HCT116 (cell line): Measurements from ENCODE around the gene C1orf50. TPM values are rescaled to one million over a fixed set of nuclear protein-coding genes. Genes with fewer than 3 reads are reported as not detected.

Experiments used
- ATAC-seq: fragments of 200-7000 bp; cut with Tn5 transposase; 2 replicates; pipeline ENCODE4 v1.9.1; 2020; ENCODE audit warnings: mild to moderate bottlenecking, moderate library complexity
- BruUV-seq: library from RNA; stranded (reverse); fragments of 400-500 nt; replicated peaks from 2 replicates; lab custom pipeline; 2021; lab: Mats Ljungman, UMichigan
- CTCF ChIA-PET: fragments of 300-600 bp; sonication (Branson Sonifier 250); formaldehyde crosslinking; loops from one replicate; lab custom pipeline; 2021; ENCODE audit warnings: antibody characterized with exemption; lab: Charles Lee
- POLR2A ChIA-PET: fragments of 300-600, 350-600 bp; sonication (Branson Sonifier 250); formaldehyde crosslinking; loops from one replicate; lab custom pipeline; 2021; ENCODE audit warnings: antibody characterized with exemption; lab: Charles Lee
- RAD21 ChIA-PET, 2 experiments: fragments of 300-600 bp; sonication (Branson Sonifier 250); formaldehyde crosslinking; loops; one replicate each; lab custom pipeline; 2023; ENCODE audit warnings: low total read pairs in 2 of 2; ENCODE audit not compliant: uncharacterized antibody in 2 of 2, unreplicated experiment in 2 of 2, low non-redundant PET in 1 of 2; lab: Charles Lee
- DNase-seq: peaks from one replicate; pipeline ENCODE4 v3.0.0-alpha.2; 2010; ENCODE audit warnings: low read depth, low spot score
- H2AFZ ChIP-seq: fragments of 200-600 bp; shearing (Covaris generic), sonication (generic); 2 replicates; pipeline ENCODE4 v1.6.1; 2017; ENCODE audit warnings: low read depth, mixed run types, mixed read lengths, antibody characterized with exemption, low read length; ENCODE audit not compliant: poor library complexity, severe bottlenecking
- H3K27ac ChIP-seq: 2 replicates; pipeline ENCODE4 v1.5.1; 2012; ENCODE audit warnings: low read depth, low read length
- H3K27me3 ChIP-seq: fragments of 200-600 bp; sonication (generic); 2 replicates; pipeline ENCODE4 v1.6.1; 2016; ENCODE audit warnings: mixed run types, low read length, mixed read lengths; ENCODE audit not compliant: insufficient read depth
- H3K36me3 ChIP-seq, 2 experiments: fragments of 200-500 bp in 1 of 2; fragments of 200-600 bp in 1 of 2; sonication (Bioruptor generic) in 1 of 2; sonication (generic) in 1 of 2; 2 replicates each; pipeline versions ENCODE4 v1.5.1 to v1.6.1; 2014 to 2016; ENCODE audit warnings: low read length in 2 of 2, inconsistent platforms in 1 of 2, mixed read lengths in 1 of 2, mixed run types in 1 of 2; ENCODE audit not compliant: insufficient read depth in 2 of 2, control insufficient read depth in 1 of 2
- H3K4me1 ChIP-seq, 2 experiments: fragments of 200-600 bp in 1 of 2; sonication (generic) in 1 of 2; 2 replicates each; pipeline versions ENCODE4 v1.5.1 to v1.6.1; 2012 to 2017; ENCODE audit warnings: low read length in 2 of 2, inconsistent platforms in 1 of 2, mild to moderate bottlenecking in 1 of 2, mixed read lengths in 1 of 2, mixed run types in 1 of 2, moderate library complexity in 1 of 2; ENCODE audit not compliant: insufficient read depth in 2 of 2, control insufficient read depth in 1 of 2
- H3K4me2 ChIP-seq: fragments of 200-600 bp; sonication (generic); 2 replicates; pipeline ENCODE4 v1.6.1; 2017; ENCODE audit warnings: mixed run types, low read length, mixed read lengths
- H3K4me3 ChIP-seq, 2 experiments: fragments of 200-600 bp in 1 of 2; sonication (generic) in 1 of 2; replicated peaks in 1 of 2; 2 replicates each; pipeline ENCODE4 v1.5.1; 2011 to 2016; ENCODE audit warnings: low read length in 2 of 2, control low read depth in 1 of 2, low read depth in 1 of 2, mild to moderate bottlenecking in 1 of 2, mixed read lengths in 1 of 2, mixed run types in 1 of 2
- H3K79me2 ChIP-seq: fragments of 200-600 bp; sonication (generic); 2 replicates; pipeline ENCODE4 v1.6.1; 2017; ENCODE audit warnings: mild to moderate bottlenecking, mixed run types, low read length, moderate library complexity, mixed read lengths; ENCODE audit not compliant: insufficient read depth
- H3K9ac ChIP-seq: fragments of 200-600 bp; sonication (generic); 2 replicates; pipeline ENCODE4 v1.6.1; 2016; ENCODE audit warnings: low read length, mixed read lengths
- H3K9me2 ChIP-seq: fragments of 200-600 bp; sonication (generic), shearing (Covaris generic); 2 replicates; pipeline ENCODE4 v1.6.1; 2017; ENCODE audit warnings: mixed run types, mild to moderate bottlenecking, moderate library complexity; ENCODE audit not compliant: insufficient read depth
- H3K9me3 ChIP-seq, 2 experiments: fragments of 200-500 bp in 1 of 2; fragments of 200-600 bp in 1 of 2; sonication (Bioruptor generic) in 1 of 2; sonication (generic) in 1 of 2; 2 replicates each; pipeline ENCODE4 v1.6.1; 2014 to 2017; ENCODE audit warnings: low read length in 2 of 2, mixed read lengths in 2 of 2, inconsistent platforms in 1 of 2, low read depth in 1 of 2, mild to moderate bottlenecking in 1 of 2, mixed run types in 1 of 2, moderate library complexity in 1 of 2; ENCODE audit not compliant: control insufficient read depth in 1 of 2, insufficient read depth in 1 of 2
- H4K20me1 ChIP-seq: fragments of 200-600 bp; sonication (generic), shearing (Covaris generic); 2 replicates; pipeline ENCODE4 v1.6.1; 2017; ENCODE audit warnings: mixed run types, mild to moderate bottlenecking, moderate library complexity; ENCODE audit not compliant: insufficient read depth
- CBX3 ChIP-seq: IDR thresholded peaks from 2 replicates; pipeline ENCODE4 v1.6.1; 2012; ENCODE audit warnings: low read depth
- CEBPB ChIP-seq: IDR thresholded peaks from 2 replicates; pipeline ENCODE4 v1.6.1; 2012; ENCODE audit warnings: low read depth
- EGR1 ChIP-seq: IDR thresholded peaks from 2 replicates; pipeline ENCODE4 v1.6.1; 2012; ENCODE audit warnings: low read depth
- ELF1 ChIP-seq: IDR thresholded peaks from 2 replicates; pipeline ENCODE4 v1.6.1; 2012; ENCODE audit warnings: low read depth, borderline replicate concordance
- EZH2 ChIP-seq: fragments of 200-600 bp; sonication (generic); IDR thresholded peaks from 2 replicates; pipeline ENCODE4 v1.6.1; 2017; ENCODE audit warnings: antibody characterized with exemption, mixed run types
- EZH2phosphoT487 ChIP-seq: fragments of 200-600 bp; IDR thresholded peaks from 2 replicates; pipeline ENCODE4 v1.6.1; 2018; ENCODE audit warnings: antibody characterized with exemption, borderline replicate concordance
- JUND ChIP-seq: IDR thresholded peaks from 2 replicates; pipeline ENCODE4 v1.6.1; 2012
- POLR2A ChIP-seq: IDR thresholded peaks from 2 replicates; pipeline ENCODE4 v1.7.0; 2011; ENCODE audit warnings: borderline replicate concordance; ENCODE audit not compliant: insufficient read depth, insufficient read length; ENCODE audit errors: extremely low read depth
- RAD21 ChIP-seq: IDR thresholded peaks from 2 replicates; pipeline ENCODE4 v1.6.1; 2012; ENCODE audit warnings: low read depth, mild to moderate bottlenecking
- TCF7L2 ChIP-seq: IDR thresholded peaks from 2 replicates; pipeline ENCODE4 v1.7.0; 2011; ENCODE audit warnings: borderline replicate concordance, inconsistent platforms; ENCODE audit not compliant: insufficient read depth, insufficient read length; ENCODE audit errors: extremely low read depth
- ZFX ChIP-seq: fragments of 450-650 bp; IDR thresholded peaks from 2 replicates; pipeline ENCODE4 v1.6.1; 2017
- ZNF274 ChIP-seq: fragments of 200-500 bp; sonication (Bioruptor generic); IDR thresholded peaks from 2 replicates; pipeline ENCODE4 v1.6.1; 2014; ENCODE audit warnings: mild to moderate bottlenecking, low read depth, low read length, inconsistent platforms
- intact Hi-C: fragments of 100-400 bp; cut with micrococcal nuclease; formaldehyde crosslinking; loops from 2 replicates; pipeline ENCODE4 v1.10.0; 2022
- total RNA-seq: library from RNA; stranded (reverse); gene quantifications from one replicate; pipeline ENCODE4 v1.2.1, GENCODE V29; 2021; ENCODE audit not compliant: unreplicated experiment
- TF ChIP-seq, protein P1 (sequence below): IDR thresholded peaks from 2 replicates; pipeline ENCODE4 v1.6.1; 2012
- TF ChIP-seq, protein P2 (sequence below): IDR thresholded peaks from 2 replicates; pipeline ENCODE4 v1.6.1; 2012; ENCODE audit warnings: low read depth
- TF ChIP-seq, protein P3 (sequence below): IDR thresholded peaks from 2 replicates; pipeline ENCODE4 v1.6.1; 2011; ENCODE audit warnings: mild to moderate bottlenecking, low read length, moderate library complexity; ENCODE audit not compliant: insufficient replicate concordance; ENCODE audit errors: extremely low read depth
- TF ChIP-seq, protein P4 (sequence below), 3 experiments: fragments of 200-600 bp in 1 of 3; sonication (generic) in 1 of 3; IDR thresholded peaks in 2 of 3; conservative IDR thresholded peaks in 1 of 3; 2 replicates each; pipeline ENCODE4 v1.5.1; 2012 to 2017; ENCODE audit warnings: low read depth in 2 of 3, low read length in 2 of 3, antibody characterized with exemption in 1 of 3, borderline replicate concordance in 1 of 3, control low read depth in 1 of 3, mild to moderate bottlenecking in 1 of 3, mixed read lengths in 1 of 3, mixed run types in 1 of 3, moderate library complexity in 1 of 3; ENCODE audit not compliant: insufficient read depth in 1 of 3

C1orf50 gene
- total RNA-seq, 1 experiment from 2014 or later, result 5.8 TPM

DNA sequence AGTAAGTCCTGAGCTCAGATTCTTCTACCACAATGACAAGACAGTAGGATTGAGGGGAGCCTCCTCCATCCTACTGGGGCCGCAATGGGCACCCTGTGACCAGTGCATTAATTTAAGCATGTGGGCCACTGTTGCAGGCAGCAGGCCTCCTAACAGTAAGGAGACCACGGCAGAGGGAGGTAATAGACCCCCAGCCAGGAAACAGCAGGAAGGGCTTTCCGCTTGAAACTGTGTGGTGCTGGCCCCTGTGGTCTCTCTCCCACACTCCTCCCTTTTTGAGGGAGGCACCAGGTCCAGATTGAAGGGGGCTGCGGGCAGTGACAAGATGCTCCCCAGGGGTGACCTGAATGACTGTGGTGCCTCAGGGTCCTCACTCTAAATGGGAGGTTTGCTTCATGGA, 25.3 kb upstream of the C1orf50 start:
- Histone ChIP-seq H3K4me3 (no peak overlapping the region), H3K9ac (no peak overlapping the region), H3K9me2 (no peaks in the 10 kb centered on the region), H3K79me2 (no peaks in the 10 kb centered on the region), H2AFZ (no peak overlapping the region), H3K36me3 (no peaks in the 10 kb centered on the region), H3K27me3 (no peaks in the 10 kb centered on the region), H3K27ac (no peak overlapping the region), H3K4me2 (no peak overlapping the region), H4K20me1 (no peaks in the 10 kb centered on the region), H3K9me3 (no peaks in the 10 kb centered on the region), H3K4me1 (no peaks in the 10 kb centered on the region; a peak in 1 of 4 replicates)
- ATAC-seq (no peak), DNase-seq (no peak)
- RAD21 ChIA-PET, result no interaction called here
- intact Hi-C loops, result no loop called here
- POLR2A ChIA-PET, result no interaction called here
- no TSS peak for BruUV-seq
- TF ChIP-seq ZNF274, result no peak
- TF ChIP-seq CEBPB, result no peak
- no peak for TF ChIP-seq TCF7L2
- TF ChIP-seq, protein P1, sequence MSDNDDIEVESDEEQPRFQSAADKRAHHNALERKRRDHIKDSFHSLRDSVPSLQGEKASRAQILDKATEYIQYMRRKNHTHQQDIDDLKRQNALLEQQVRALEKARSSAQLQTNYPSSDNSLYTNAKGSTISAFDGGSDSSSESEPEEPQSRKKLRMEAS, result no peak
- TF ChIP-seq POLR2A, result no peak
- TF ChIP-seq EGR1, result no peak
- no peak for TF ChIP-seq CBX3
- TF ChIP-seq, protein P2, sequence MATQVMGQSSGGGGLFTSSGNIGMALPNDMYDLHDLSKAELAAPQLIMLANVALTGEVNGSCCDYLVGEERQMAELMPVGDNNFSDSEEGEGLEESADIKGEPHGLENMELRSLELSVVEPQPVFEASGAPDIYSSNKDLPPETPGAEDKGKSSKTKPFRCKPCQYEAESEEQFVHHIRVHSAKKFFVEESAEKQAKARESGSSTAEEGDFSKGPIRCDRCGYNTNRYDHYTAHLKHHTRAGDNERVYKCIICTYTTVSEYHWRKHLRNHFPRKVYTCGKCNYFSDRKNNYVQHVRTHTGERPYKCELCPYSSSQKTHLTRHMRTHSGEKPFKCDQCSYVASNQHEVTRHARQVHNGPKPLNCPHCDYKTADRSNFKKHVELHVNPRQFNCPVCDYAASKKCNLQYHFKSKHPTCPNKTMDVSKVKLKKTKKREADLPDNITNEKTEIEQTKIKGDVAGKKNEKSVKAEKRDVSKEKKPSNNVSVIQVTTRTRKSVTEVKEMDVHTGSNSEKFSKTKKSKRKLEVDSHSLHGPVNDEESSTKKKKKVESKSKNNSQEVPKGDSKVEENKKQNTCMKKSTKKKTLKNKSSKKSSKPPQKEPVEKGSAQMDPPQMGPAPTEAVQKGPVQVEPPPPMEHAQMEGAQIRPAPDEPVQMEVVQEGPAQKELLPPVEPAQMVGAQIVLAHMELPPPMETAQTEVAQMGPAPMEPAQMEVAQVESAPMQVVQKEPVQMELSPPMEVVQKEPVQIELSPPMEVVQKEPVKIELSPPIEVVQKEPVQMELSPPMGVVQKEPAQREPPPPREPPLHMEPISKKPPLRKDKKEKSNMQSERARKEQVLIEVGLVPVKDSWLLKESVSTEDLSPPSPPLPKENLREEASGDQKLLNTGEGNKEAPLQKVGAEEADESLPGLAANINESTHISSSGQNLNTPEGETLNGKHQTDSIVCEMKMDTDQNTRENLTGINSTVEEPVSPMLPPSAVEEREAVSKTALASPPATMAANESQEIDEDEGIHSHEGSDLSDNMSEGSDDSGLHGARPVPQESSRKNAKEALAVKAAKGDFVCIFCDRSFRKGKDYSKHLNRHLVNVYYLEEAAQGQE, result no peak
- TF ChIP-seq EZH2, result no peak
- TF ChIP-seq, protein P3, sequence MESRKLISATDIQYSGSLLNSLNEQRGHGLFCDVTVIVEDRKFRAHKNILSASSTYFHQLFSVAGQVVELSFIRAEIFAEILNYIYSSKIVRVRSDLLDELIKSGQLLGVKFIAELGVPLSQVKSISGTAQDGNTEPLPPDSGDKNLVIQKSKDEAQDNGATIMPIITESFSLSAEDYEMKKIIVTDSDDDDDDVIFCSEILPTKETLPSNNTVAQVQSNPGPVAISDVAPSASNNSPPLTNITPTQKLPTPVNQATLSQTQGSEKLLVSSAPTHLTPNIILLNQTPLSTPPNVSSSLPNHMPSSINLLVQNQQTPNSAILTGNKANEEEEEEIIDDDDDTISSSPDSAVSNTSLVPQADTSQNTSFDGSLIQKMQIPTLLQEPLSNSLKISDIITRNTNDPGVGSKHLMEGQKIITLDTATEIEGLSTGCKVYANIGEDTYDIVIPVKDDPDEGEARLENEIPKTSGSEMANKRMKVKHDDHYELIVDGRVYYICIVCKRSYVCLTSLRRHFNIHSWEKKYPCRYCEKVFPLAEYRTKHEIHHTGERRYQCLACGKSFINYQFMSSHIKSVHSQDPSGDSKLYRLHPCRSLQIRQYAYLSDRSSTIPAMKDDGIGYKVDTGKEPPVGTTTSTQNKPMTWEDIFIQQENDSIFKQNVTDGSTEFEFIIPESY, result no peak
- TF ChIP-seq, protein P4, sequence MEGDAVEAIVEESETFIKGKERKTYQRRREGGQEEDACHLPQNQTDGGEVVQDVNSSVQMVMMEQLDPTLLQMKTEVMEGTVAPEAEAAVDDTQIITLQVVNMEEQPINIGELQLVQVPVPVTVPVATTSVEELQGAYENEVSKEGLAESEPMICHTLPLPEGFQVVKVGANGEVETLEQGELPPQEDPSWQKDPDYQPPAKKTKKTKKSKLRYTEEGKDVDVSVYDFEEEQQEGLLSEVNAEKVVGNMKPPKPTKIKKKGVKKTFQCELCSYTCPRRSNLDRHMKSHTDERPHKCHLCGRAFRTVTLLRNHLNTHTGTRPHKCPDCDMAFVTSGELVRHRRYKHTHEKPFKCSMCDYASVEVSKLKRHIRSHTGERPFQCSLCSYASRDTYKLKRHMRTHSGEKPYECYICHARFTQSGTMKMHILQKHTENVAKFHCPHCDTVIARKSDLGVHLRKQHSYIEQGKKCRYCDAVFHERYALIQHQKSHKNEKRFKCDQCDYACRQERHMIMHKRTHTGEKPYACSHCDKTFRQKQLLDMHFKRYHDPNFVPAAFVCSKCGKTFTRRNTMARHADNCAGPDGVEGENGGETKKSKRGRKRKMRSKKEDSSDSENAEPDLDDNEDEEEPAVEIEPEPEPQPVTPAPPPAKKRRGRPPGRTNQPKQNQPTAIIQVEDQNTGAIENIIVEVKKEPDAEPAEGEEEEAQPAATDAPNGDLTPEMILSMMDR (IDR thresholded peaks at IDR 0.05 in 2 of 3, conservative IDR thresholded peaks at IDR 0.05 in 1 of 3; ENCODE audit: borderline replicate concordance in 1 of 3, insufficient read depth in 1 of 3, low read depth in 2 of 3, low read length in 2 of 3), result no peak
- TF ChIP-seq ELF1, result no peak
- TF ChIP-seq EZH2phosphoT487, result no peak
- TF ChIP-seq RAD21, result no peak
- no peak for TF ChIP-seq ZFX
- TF ChIP-seq JUND, result no peak
- CTCF ChIA-PET, result no interaction called here
